ENCODE results near the gene ZMYM2.

GRCh38 chr13:20136781-20137703 lies 178.5 kb downstream of the ZMYM2 start:
- no peak for TF ChIP-seq E2F1 (CRISPR knock-in tag; IDR thresholded peaks at IDR 0.05)
- no peak for TF ChIP-seq JAZF1 (CRISPR knock-in tag; IDR thresholded peaks at IDR 0.05)
- no peak for TF ChIP-seq IRF2 (CRISPR knock-in tag; IDR thresholded peaks at IDR 0.05; ENCODE audit: borderline replicate concordance, low read depth)
- no peak for TF ChIP-seq CTCF (IDR thresholded peaks at IDR 0.05)
